ENCODE measurements around the gene SGIP1. TPM values are rescaled to one million over a fixed set of nuclear protein-coding genes. Genes with fewer than 3 reads are reported as not detected.

The SGIP1 gene
- polyA plus RNA-seq, 3 donors = not detected

DNA sequence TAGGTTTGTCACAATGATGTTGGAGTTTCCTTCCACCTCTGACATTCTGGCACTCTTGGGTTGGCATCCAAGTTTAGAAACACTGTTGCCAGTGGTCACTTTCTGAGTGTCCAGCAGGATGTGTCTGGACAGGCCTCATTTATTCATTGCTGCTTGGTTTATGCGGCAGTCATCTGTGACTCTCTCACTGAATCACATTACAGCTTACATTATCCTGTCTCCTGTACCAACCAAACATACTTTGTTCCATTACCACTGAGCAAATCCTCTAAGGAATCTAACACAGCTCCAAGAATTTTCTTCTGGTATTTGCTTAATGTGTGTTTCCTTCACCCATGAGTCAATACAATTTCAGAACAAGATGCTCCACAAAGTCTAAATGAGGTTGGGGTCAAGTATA, 19.9 kb downstream of the SGIP1 start:
- intact Hi-C loops (cut with micrococcal nuclease) = no loop called here
- Histone ChIP-seq H3K4me3 (replicated peaks in 1 of 3; ENCODE audit: low read depth in 2 of 3, low read length in 3 of 3) (no peak overlapping the region), H3K4me2 (replicated peaks; ENCODE audit: extremely low read depth, low read length, poor library complexity, severe bottlenecking) (no peak overlapping the region), H3K79me2 (ENCODE audit: insufficient read depth, low read length) (no peaks in the 10 kb centered on the region), H3K27me3 (ENCODE audit: control insufficient read depth in 2 of 2, insufficient read depth in 2 of 2, low read length in 2 of 2) (no peaks in the 10 kb centered on the region), H3K27ac (ENCODE audit: low read depth in 1 of 2, low read length in 2 of 2) (no peak overlapping the region), H3K9ac (ENCODE audit: insufficient read depth, low read length, poor library complexity, severe bottlenecking) (no peak overlapping the region), H3K36me3 (replicated peaks in 1 of 2; ENCODE audit: control insufficient read depth in 1 of 2, insufficient read depth in 2 of 2, low read length in 2 of 2) (no peaks in the 10 kb centered on the region), H4K20me1 (ENCODE audit: insufficient read depth, low read length) (no peaks in the 10 kb centered on the region), H2AFZ (ENCODE audit: insufficient read depth, low read depth, low read length, poor library complexity, severe bottlenecking) (no peak overlapping the region), H3K4me1 (ENCODE audit: control insufficient read depth in 1 of 2, insufficient read depth in 2 of 2, low read length in 2 of 2) (no peaks in the 10 kb centered on the region), H3K9me3 (replicated peaks in 1 of 2; ENCODE audit: control insufficient read depth in 1 of 2, insufficient read depth in 1 of 2, low read length in 2 of 2) (no peaks in the 10 kb centered on the region)
- no peaks in the 10 kb centered on the region for H3K36me3 Mint-ChIP-seq
- no peaks in the 10 kb centered on the region for H3K9me3 Mint-ChIP-seq
- no peak for DNase-seq
- 100% methylated on average over 1 of the region's 1 CpG for WGBS (ENCODE audit: insufficient coverage)
- no peaks in the 10 kb centered on the region for H3K4me1 Mint-ChIP-seq
- H3K4me3 Mint-ChIP-seq = no peak overlapping the region
- TF ChIP-seq, protein P1, sequence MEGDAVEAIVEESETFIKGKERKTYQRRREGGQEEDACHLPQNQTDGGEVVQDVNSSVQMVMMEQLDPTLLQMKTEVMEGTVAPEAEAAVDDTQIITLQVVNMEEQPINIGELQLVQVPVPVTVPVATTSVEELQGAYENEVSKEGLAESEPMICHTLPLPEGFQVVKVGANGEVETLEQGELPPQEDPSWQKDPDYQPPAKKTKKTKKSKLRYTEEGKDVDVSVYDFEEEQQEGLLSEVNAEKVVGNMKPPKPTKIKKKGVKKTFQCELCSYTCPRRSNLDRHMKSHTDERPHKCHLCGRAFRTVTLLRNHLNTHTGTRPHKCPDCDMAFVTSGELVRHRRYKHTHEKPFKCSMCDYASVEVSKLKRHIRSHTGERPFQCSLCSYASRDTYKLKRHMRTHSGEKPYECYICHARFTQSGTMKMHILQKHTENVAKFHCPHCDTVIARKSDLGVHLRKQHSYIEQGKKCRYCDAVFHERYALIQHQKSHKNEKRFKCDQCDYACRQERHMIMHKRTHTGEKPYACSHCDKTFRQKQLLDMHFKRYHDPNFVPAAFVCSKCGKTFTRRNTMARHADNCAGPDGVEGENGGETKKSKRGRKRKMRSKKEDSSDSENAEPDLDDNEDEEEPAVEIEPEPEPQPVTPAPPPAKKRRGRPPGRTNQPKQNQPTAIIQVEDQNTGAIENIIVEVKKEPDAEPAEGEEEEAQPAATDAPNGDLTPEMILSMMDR (IDR thresholded peaks at IDR 0.05) = no peak
- no peak overlapping the region for H3K27ac Mint-ChIP-seq
- H3K27me3 Mint-ChIP-seq (ENCODE audit: low read depth in 3 of 3) = peaks cover 0 to 2% (median 0%) of the 10 kb centered on the region in 3 donors

DNA sequence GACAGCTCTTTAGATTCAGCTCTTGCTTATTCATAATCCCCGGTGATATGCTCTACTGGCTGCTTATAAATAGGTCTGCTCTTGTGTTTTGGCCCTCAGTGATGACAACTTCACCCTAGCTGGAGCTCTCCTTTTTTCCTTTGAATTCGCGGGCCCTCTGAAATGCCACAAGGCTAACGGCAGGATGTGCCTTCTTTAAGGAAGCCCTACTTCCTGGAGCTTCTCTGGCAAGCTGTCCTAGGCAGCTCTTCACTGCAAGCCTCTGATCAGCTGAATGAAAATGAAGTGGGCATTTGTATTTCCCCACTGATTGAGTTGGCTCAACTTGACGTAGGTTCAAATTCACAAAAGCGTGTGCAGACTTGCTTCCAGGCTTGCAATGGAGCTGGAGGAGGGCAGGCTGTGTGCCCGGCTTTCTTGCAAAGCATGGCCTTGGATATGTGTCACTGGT, 22.2 kb downstream of the SGIP1 start:
- Histone ChIP-seq H3K9me3 (replicated peaks in 1 of 2; ENCODE audit: control insufficient read depth in 1 of 2, insufficient read depth in 1 of 2, low read length in 2 of 2) (no peaks in the 10 kb centered on the region), H4K20me1 (ENCODE audit: insufficient read depth, low read length) (no peaks in the 10 kb centered on the region), H3K79me2 (ENCODE audit: insufficient read depth, low read length) (no peaks in the 10 kb centered on the region), H3K27ac (ENCODE audit: low read depth in 1 of 2, low read length in 2 of 2) (no peak overlapping the region), H3K36me3 (replicated peaks in 1 of 2; ENCODE audit: control insufficient read depth in 1 of 2, insufficient read depth in 2 of 2, low read length in 2 of 2) (no peaks in the 10 kb centered on the region), H3K4me1 (ENCODE audit: control insufficient read depth in 1 of 2, insufficient read depth in 2 of 2, low read length in 2 of 2) (no peaks in the 10 kb centered on the region), H2AFZ (ENCODE audit: insufficient read depth, low read depth, low read length, poor library complexity, severe bottlenecking) (no peak overlapping the region), H3K4me3 (replicated peaks in 1 of 3; ENCODE audit: low read depth in 2 of 3, low read length in 3 of 3) (no peak overlapping the region), H3K27me3 (ENCODE audit: control insufficient read depth in 2 of 2, insufficient read depth in 2 of 2, low read length in 2 of 2) (no peaks in the 10 kb centered on the region), H3K9ac (ENCODE audit: insufficient read depth, low read length, poor library complexity, severe bottlenecking) (no peak overlapping the region), H3K4me2 (replicated peaks; ENCODE audit: extremely low read depth, low read length, poor library complexity, severe bottlenecking) (no peak overlapping the region)
- Mint-ChIP-seq H3K36me3 (no peaks in the 10 kb centered on the region), H3K4me1 (no peaks in the 10 kb centered on the region), H3K27ac (peak overlapping the region in 1 of 7 donors; percentile 38), H3K27me3 (ENCODE audit: low read depth in 3 of 3) (peaks cover 0 to 2% (median 1%) of the 10 kb centered on the region in 3 donors), H3K9me3 (no peaks in the 10 kb centered on the region), H3K4me3 (no peak overlapping the region)
- WGBS (ENCODE audit: insufficient coverage) = 83% methylated on average over 5 of the region's 7 CpGs
- TF ChIP-seq, protein P1 (IDR thresholded peaks at IDR 0.05) = no peak
- intact Hi-C loops (cut with micrococcal nuclease) = no loop called here
- no peak for DNase-seq

Data from CD14-positive monocyte (primary cell).